HEK293 (cell line): ENCODE results near the gene NPTXR.

Source experiments
- KLF1 ChIP-seq: fragments of 450-650 bp; formaldehyde crosslinking; IDR thresholded peaks from 2 replicates; pipeline ENCODE4 v1.5.1; 2016; ENCODE audit warnings: missing biosample characterization, missing genetic modification characterization
- ZBTB7A ChIP-seq: fragments of 450-650 bp; formaldehyde crosslinking; IDR thresholded peaks from 2 replicates; pipeline ENCODE4 v1.5.1; 2016; ENCODE audit warnings: low read depth, missing biosample characterization, missing genetic modification characterization
- ZNF133 ChIP-seq: fragments of 450-650 bp; formaldehyde crosslinking; IDR thresholded peaks from 2 replicates; pipeline ENCODE4 v1.5.1; 2016; ENCODE audit warnings: missing biosample characterization, missing genetic modification characterization
- ZNF266 ChIP-seq: fragments of 450-650 bp; formaldehyde crosslinking; IDR thresholded peaks from 2 replicates; pipeline ENCODE4 v1.5.1; 2016; ENCODE audit warnings: missing biosample characterization, missing genetic modification characterization, low read depth
- ZNF311 ChIP-seq: fragments of 450-650 bp; formaldehyde crosslinking; IDR thresholded peaks from 2 replicates; pipeline ENCODE4 v1.5.1; 2017; ENCODE audit warnings: missing biosample characterization, missing genetic modification characterization, borderline replicate concordance
- ZNF501 ChIP-seq: fragments of 450-650 bp; formaldehyde crosslinking; IDR thresholded peaks from 2 replicates; pipeline ENCODE4 v1.5.1; 2016; ENCODE audit warnings: missing biosample characterization, missing genetic modification characterization
- ZNF530 ChIP-seq: fragments of 450-650 bp; formaldehyde crosslinking; IDR thresholded peaks from 2 replicates; pipeline ENCODE4 v1.5.1; 2016; ENCODE audit warnings: low read depth, missing biosample characterization, missing genetic modification characterization
- ZSCAN5A ChIP-seq: fragments of 450-650 bp; formaldehyde crosslinking; IDR thresholded peaks from 2 replicates; pipeline ENCODE4 v1.5.1; 2016; ENCODE audit warnings: missing biosample characterization, missing genetic modification characterization
- TF ChIP-seq, protein P1 (sequence below): fragments of 450-650 bp; formaldehyde crosslinking; IDR thresholded peaks from 2 replicates; pipeline ENCODE4 v1.5.1; 2016; ENCODE audit warnings: missing biosample characterization, missing genetic modification characterization
- TF ChIP-seq, protein P2 (sequence below): fragments of 450-650 bp; formaldehyde crosslinking; IDR thresholded peaks from 2 replicates; pipeline ENCODE4 v1.5.1; 2016; ENCODE audit warnings: missing biosample characterization, missing genetic modification characterization, low read depth
- TF ChIP-seq, protein P3 (sequence below): fragments of 450-650 bp; formaldehyde crosslinking; IDR thresholded peaks from 2 replicates; pipeline ENCODE4 v1.5.1; 2016; ENCODE audit warnings: missing biosample characterization, missing genetic modification characterization
- TF ChIP-seq, protein P4 (sequence below): fragments of 450-650 bp; formaldehyde crosslinking; IDR thresholded peaks from 2 replicates; pipeline ENCODE4 v1.5.1; 2016; ENCODE audit warnings: missing biosample characterization, missing genetic modification characterization, borderline replicate concordance

- TF ChIP-seq ZSCAN5A: no peak
- TF ChIP-seq, protein P1, sequence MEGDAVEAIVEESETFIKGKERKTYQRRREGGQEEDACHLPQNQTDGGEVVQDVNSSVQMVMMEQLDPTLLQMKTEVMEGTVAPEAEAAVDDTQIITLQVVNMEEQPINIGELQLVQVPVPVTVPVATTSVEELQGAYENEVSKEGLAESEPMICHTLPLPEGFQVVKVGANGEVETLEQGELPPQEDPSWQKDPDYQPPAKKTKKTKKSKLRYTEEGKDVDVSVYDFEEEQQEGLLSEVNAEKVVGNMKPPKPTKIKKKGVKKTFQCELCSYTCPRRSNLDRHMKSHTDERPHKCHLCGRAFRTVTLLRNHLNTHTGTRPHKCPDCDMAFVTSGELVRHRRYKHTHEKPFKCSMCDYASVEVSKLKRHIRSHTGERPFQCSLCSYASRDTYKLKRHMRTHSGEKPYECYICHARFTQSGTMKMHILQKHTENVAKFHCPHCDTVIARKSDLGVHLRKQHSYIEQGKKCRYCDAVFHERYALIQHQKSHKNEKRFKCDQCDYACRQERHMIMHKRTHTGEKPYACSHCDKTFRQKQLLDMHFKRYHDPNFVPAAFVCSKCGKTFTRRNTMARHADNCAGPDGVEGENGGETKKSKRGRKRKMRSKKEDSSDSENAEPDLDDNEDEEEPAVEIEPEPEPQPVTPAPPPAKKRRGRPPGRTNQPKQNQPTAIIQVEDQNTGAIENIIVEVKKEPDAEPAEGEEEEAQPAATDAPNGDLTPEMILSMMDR (tag by site-specific recombination): no peak
- TF ChIP-seq, protein P2, sequence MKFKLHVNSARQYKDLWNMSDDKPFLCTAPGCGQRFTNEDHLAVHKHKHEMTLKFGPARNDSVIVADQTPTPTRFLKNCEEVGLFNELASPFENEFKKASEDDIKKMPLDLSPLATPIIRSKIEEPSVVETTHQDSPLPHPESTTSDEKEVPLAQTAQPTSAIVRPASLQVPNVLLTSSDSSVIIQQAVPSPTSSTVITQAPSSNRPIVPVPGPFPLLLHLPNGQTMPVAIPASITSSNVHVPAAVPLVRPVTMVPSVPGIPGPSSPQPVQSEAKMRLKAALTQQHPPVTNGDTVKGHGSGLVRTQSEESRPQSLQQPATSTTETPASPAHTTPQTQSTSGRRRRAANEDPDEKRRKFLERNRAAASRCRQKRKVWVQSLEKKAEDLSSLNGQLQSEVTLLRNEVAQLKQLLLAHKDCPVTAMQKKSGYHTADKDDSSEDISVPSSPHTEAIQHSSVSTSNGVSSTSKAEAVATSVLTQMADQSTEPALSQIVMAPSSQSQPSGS (tag by site-specific recombination): no peak
- TF ChIP-seq, protein P3, sequence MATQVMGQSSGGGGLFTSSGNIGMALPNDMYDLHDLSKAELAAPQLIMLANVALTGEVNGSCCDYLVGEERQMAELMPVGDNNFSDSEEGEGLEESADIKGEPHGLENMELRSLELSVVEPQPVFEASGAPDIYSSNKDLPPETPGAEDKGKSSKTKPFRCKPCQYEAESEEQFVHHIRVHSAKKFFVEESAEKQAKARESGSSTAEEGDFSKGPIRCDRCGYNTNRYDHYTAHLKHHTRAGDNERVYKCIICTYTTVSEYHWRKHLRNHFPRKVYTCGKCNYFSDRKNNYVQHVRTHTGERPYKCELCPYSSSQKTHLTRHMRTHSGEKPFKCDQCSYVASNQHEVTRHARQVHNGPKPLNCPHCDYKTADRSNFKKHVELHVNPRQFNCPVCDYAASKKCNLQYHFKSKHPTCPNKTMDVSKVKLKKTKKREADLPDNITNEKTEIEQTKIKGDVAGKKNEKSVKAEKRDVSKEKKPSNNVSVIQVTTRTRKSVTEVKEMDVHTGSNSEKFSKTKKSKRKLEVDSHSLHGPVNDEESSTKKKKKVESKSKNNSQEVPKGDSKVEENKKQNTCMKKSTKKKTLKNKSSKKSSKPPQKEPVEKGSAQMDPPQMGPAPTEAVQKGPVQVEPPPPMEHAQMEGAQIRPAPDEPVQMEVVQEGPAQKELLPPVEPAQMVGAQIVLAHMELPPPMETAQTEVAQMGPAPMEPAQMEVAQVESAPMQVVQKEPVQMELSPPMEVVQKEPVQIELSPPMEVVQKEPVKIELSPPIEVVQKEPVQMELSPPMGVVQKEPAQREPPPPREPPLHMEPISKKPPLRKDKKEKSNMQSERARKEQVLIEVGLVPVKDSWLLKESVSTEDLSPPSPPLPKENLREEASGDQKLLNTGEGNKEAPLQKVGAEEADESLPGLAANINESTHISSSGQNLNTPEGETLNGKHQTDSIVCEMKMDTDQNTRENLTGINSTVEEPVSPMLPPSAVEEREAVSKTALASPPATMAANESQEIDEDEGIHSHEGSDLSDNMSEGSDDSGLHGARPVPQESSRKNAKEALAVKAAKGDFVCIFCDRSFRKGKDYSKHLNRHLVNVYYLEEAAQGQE (tag by site-specific recombination): no peak
- TF ChIP-seq ZNF311: no peak
- no peak for TF ChIP-seq KLF1
- no peak for TF ChIP-seq ZNF501 (tag by site-specific recombination)
- no peak for TF ChIP-seq ZNF133 (tag by site-specific recombination)
- no peak for TF ChIP-seq ZNF530 (tag by site-specific recombination)
- TF ChIP-seq ZNF266: no peak
- no peak for TF ChIP-seq ZBTB7A
- TF ChIP-seq, protein P4, sequence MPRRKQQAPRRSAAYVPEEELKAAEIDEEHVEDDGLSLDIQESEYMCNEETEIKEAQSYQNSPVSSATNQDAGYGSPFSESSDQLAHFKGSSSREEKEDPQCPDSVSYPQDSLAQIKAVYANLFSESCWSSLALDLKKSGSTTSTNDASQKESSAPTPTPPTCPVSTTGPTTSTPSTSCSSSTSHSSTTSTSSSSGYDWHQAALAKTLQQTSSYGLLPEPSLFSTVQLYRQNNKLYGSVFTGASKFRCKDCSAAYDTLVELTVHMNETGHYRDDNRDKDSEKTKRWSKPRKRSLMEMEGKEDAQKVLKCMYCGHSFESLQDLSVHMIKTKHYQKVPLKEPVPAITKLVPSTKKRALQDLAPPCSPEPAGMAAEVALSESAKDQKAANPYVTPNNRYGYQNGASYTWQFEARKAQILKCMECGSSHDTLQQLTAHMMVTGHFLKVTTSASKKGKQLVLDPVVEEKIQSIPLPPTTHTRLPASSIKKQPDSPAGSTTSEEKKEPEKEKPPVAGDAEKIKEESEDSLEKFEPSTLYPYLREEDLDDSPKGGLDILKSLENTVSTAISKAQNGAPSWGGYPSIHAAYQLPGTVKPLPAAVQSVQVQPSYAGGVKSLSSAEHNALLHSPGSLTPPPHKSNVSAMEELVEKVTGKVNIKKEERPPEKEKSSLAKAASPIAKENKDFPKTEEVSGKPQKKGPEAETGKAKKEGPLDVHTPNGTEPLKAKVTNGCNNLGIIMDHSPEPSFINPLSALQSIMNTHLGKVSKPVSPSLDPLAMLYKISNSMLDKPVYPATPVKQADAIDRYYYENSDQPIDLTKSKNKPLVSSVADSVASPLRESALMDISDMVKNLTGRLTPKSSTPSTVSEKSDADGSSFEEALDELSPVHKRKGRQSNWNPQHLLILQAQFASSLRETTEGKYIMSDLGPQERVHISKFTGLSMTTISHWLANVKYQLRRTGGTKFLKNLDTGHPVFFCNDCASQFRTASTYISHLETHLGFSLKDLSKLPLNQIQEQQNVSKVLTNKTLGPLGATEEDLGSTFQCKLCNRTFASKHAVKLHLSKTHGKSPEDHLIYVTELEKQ: no peak
Observed at GRCh38 chr22:38865201-38866023, 21.6 kb upstream of the NPTXR start.
